Tibial nerve (tissue), 4 donors: ENCODE results near the gene SAMHD1. TPM values are rescaled to one million over a fixed set of nuclear protein-coding genes. Genes with fewer than 3 reads are reported as not detected.

Experiments used
- DNase-seq, 2 donors: peaks; one replicate each; pipeline ENCODE4 v3.0.0-alpha.2; 2019; ENCODE audit warnings: low spot score in 2 of 2
- H3K27ac ChIP-seq, 4 donors: fragments of 200-600 bp; sonication (generic) in 3 of 4; one replicate each; pipeline ENCODE4 v1.5.1; 2017 to 2019; ENCODE audit warnings: mild to moderate bottlenecking in 1 of 4
- H3K27me3 ChIP-seq, 2 donors: fragments of 200-600 bp; sonication (generic) in 1 of 2; one replicate each; pipeline versions ENCODE4 v1.5.1 to v1.6.0; 2017 to 2019
- H3K36me3 ChIP-seq, 3 donors: fragments of 200-600 bp; sonication (generic); one replicate each; pipeline ENCODE4 v1.5.1; 2018 to 2019
- H3K4me1 ChIP-seq, 4 donors: fragments of 200-600 bp; sonication (generic) in 3 of 4; one replicate each; pipeline ENCODE4 v1.5.1; 2017 to 2019
- H3K4me3 ChIP-seq, 4 donors: fragments of 200-600 bp; sonication (generic) in 3 of 4; one replicate each; pipeline ENCODE4 v1.5.1; 2017 to 2019; ENCODE audit warnings: mild to moderate bottlenecking in 1 of 4, moderate library complexity in 1 of 4
- H3K9me3 ChIP-seq, 4 donors: fragments of 200-600 bp; sonication (generic) in 3 of 4; one replicate each; pipeline ENCODE4 v1.5.1; 2017 to 2019
- EP300 ChIP-seq, 2 donors: sonication (generic); formaldehyde crosslinking; IDR thresholded peaks; one replicate each; pipeline ENCODE4 v1.6.1; 2017; ENCODE audit warnings: antibody characterized with exemption in 2 of 2, mild to moderate bottlenecking in 1 of 2
- POLR2A ChIP-seq, 2 donors: fragments of 450-650 bp; IDR thresholded peaks; one replicate each; pipeline ENCODE4 v1.6.1; 2017; ENCODE audit warnings: antibody characterized with exemption in 2 of 2, mild to moderate bottlenecking in 2 of 2, moderate library complexity in 2 of 2
- WGBS, 2 donors: methylation state at CpG; one replicate each; pipeline ENCODE4 v1.1.5; 2018; 5-methylcytosine and 5-hydroxymethylcytosine counted together
- total RNA-seq, 4 donors: library from RNA; depleted of rRNA; stranded (reverse); fragments of >200 nt; gene quantifications; one replicate each; pipeline ENCODE4 v1.1.0, GENCODE V29; 2016
- TF ChIP-seq, protein P1 (sequence below), 5 experiments: fragments of 200-600 bp in 3 of 5; fragments of 450-650 bp in 2 of 5; sonication (generic) in 3 of 5; IDR thresholded peaks; one replicate each; pipeline ENCODE4 v1.5.1; 2016 to 2019; ENCODE audit warnings: antibody characterized with exemption in 5 of 5, mild to moderate bottlenecking in 3 of 5, moderate library complexity in 2 of 5

Gene SAMHD1
- total RNA-seq, 4 donors from 2014 or later = 466 to 595 (median 566) TPM

DNA sequence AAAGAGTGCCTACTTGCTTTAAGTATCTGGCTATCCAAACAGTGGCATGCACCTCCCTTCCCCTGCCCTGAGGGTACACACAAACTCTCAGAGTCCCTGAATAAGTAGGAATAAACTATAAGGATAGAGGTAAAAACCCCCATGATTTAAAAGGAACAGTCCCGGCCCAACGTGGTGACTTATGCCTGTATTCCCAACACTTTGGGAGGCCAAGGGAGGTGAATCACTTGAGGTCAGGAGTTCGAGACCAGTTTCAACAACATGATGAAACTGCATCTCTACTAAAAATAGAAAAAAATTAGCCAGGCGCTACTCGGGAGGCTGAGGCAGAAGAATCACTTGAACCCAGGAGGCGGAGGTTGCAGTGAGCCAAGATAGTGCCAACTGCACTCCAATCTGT lies 22.2 kb downstream of the SAMHD1 start:
- Histone ChIP-seq H3K36me3 (peaks cover 9 to 100% (median 29%) of the 10 kb centered on the region in 3 donors), H3K27ac (peak overlapping the region in 3 of 4 donors; percentile 67 to 99 (median 90)), H3K4me1 (peaks cover 0 to 87% (median 27%) of the 10 kb centered on the region in 4 donors), H3K4me3 (no peak overlapping the region), H3K9me3 (no peaks in the 10 kb centered on the region), H3K27me3 (no peaks in the 10 kb centered on the region)
- TF ChIP-seq, protein P1, sequence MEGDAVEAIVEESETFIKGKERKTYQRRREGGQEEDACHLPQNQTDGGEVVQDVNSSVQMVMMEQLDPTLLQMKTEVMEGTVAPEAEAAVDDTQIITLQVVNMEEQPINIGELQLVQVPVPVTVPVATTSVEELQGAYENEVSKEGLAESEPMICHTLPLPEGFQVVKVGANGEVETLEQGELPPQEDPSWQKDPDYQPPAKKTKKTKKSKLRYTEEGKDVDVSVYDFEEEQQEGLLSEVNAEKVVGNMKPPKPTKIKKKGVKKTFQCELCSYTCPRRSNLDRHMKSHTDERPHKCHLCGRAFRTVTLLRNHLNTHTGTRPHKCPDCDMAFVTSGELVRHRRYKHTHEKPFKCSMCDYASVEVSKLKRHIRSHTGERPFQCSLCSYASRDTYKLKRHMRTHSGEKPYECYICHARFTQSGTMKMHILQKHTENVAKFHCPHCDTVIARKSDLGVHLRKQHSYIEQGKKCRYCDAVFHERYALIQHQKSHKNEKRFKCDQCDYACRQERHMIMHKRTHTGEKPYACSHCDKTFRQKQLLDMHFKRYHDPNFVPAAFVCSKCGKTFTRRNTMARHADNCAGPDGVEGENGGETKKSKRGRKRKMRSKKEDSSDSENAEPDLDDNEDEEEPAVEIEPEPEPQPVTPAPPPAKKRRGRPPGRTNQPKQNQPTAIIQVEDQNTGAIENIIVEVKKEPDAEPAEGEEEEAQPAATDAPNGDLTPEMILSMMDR (IDR thresholded peaks at IDR 0.05) = no peak
- TF ChIP-seq EP300 (IDR thresholded peaks at IDR 0.05) (no peak), POLR2A (IDR thresholded peaks at IDR 0.05) (no peak)
- 68 to 73% methylated on average over 6 of the region's 6 CpGs for WGBS, 2 donors
- no peak for DNase-seq

DNA sequence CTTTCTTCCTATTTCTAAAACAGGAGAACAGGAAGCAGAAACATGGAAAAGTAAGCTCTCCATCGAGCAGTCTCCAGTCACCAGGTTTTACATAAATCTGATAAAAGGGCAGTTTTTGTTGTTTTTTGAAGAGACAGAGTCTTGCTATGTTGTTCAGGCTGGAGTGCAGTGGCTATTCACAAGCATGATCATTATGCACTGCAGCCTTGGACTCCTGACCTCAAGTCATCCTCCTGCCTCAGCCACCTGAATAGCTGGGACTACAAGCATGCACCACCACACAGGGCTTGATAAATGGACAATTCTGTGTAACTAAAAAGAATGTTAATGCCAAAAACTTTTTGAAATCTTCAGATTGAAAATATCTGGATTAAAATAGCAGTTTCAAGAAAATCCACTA lies 23.8 kb downstream of the SAMHD1 start:
- Histone ChIP-seq H3K36me3 (peaks cover 6 to 100% (median 24%) of the 10 kb centered on the region in 3 donors), H3K9me3 (no peaks in the 10 kb centered on the region), H3K4me3 (no peak overlapping the region), H3K27me3 (no peaks in the 10 kb centered on the region), H3K4me1 (peaks cover 0 to 84% (median 23%) of the 10 kb centered on the region in 4 donors), H3K27ac (peak overlapping the region in 2 of 4 donors; percentile 61 to 90)
- no peak for TF ChIP-seq EP300 (IDR thresholded peaks at IDR 0.05)
- TF ChIP-seq POLR2A (IDR thresholded peaks at IDR 0.05) = no peak
- TF ChIP-seq, protein P1 (IDR thresholded peaks at IDR 0.05) = no peak
- DNase-seq = no peak
- WGBS, 2 donors = 54 to 56% methylated on average over 1 of the region's 1 CpG

DNA sequence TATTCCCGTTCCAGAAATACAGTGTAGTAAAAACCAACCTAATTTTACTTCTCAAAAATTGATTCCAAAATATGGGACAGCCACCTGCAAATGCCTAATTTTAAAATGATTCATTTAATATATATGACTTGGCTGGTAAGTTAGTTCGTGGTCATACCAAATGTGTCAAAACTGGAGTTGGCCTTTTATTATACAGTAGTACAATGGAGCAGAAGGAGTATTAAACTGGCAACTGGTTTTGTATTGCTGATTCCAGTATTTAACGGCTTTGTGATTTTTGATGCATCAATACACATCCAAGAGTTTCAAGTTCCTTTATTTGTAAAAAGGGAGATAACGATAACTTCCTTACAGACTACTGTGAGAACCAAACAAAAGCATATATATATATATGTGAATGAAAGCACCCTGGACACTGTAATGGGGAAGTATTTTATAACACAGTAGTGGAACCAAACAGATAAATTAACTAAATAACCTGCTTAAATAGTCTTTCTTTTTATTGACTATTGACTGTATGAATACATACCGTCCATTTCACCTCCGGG lies 24.8 kb downstream of the SAMHD1 start:
- Histone ChIP-seq H3K36me3 (peaks cover 6 to 100% (median 24%) of the 10 kb centered on the region in 3 donors), H3K4me1 (peaks cover 0 to 84% (median 21%) of the 10 kb centered on the region in 4 donors), H3K4me3 (no peak overlapping the region), H3K27ac (peak overlapping the region in 2 of 4 donors; percentile 61 to 90), H3K9me3 (no peaks in the 10 kb centered on the region), H3K27me3 (no peaks in the 10 kb centered on the region)
- TF ChIP-seq EP300 (IDR thresholded peaks at IDR 0.05) = no peak
- no peak for TF ChIP-seq POLR2A (IDR thresholded peaks at IDR 0.05)
- TF ChIP-seq, protein P1 (IDR thresholded peaks at IDR 0.05) = no peak
- 73 to 77% methylated on average over 6 of the region's 6 CpGs for WGBS, 2 donors
- no peak for DNase-seq

DNA sequence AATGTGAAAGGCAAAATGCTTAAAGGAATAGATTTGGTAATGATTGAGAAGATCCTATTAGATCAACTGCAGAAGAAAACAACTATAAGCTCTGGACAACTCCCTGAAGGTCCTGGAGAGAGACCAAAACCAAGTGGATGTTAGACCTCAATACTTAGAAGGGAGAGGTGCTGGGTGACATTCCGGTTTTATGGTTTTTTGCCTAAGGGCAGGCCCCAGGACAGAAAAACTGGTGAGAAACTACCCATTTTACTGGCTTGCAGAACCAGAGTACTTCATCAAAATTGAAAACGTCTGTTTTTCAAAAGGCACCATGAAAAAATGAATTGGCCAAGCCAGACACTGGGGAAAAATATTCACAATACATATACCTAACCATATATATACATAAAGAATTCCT lies 26.3 kb downstream of the SAMHD1 start:
- Histone ChIP-seq H3K27ac (peak overlapping the region in 2 of 4 donors; percentile 24 to 61), H3K4me3 (no peak overlapping the region), H3K4me1 (peaks cover 0 to 74% (median 12%) of the 10 kb centered on the region in 4 donors), H3K36me3 (peaks cover 6 to 100% (median 24%) of the 10 kb centered on the region in 3 donors), H3K9me3 (no peaks in the 10 kb centered on the region), H3K27me3 (no peaks in the 10 kb centered on the region)
- no peak for DNase-seq
- 48 to 67% methylated on average over 2 of the region's 2 CpGs for WGBS, 2 donors
- TF ChIP-seq, protein P1 (IDR thresholded peaks at IDR 0.05) = no peak
- TF ChIP-seq POLR2A (IDR thresholded peaks at IDR 0.05) (no peak), EP300 (IDR thresholded peaks at IDR 0.05) (no peak)

DNA sequence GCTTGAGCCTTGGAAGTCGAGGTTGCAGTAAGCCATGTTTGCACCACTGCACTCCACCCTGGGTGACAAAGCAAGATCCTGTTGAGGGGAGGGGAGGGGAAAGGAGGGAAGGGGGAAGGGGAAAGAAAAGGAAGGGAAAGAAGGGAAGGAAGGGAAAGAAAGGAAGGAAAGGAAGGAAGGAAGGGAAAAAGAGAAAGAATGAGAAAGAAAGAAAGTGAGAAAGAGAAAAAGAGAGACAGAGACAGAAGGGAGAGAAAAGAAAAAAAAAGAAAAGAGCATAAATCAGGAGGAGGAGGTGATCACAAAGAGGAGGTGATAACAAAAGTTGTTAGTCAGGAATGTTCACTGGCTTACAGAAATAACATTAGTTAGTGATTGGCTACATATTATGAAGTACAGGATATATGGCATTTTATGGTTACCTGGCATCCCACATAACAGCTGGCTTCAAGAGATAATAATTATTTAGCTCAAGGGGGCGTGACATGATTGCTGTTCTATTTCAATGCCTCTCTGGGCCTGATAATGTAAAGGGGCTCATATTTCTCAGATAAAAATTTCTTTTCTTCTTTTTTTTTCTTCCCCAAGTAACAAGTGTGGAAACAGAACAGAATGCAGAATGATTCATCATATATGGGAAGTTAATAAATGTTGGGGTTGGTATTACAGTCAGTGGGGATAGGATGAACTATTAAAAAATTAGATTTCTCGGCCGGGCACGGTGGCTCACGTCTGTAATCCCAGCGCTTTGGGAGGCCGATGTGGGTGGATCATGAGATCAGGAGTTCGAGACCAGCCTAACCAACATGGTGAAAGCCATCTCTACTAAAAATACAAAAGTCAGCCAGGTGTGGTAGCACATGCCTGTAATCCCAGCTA lies 27.1 kb downstream of the SAMHD1 start:
- no peaks in the 10 kb centered on the region for H3K27me3 ChIP-seq
- WGBS, 2 donors = 84% methylated on average over 9 of the region's 9 CpGs
- peaks cover 0 to 68% (median 6%) of the 10 kb centered on the region in 4 donors for H3K4me1 ChIP-seq
- H3K9me3 ChIP-seq = no peaks in the 10 kb centered on the region
- peaks cover 6 to 98% (median 24%) of the 10 kb centered on the region in 3 donors for H3K36me3 ChIP-seq
- no peak for DNase-seq
- TF ChIP-seq, protein P1 (IDR thresholded peaks at IDR 0.05) = no peak
- TF ChIP-seq POLR2A (IDR thresholded peaks at IDR 0.05) (no peak), EP300 (IDR thresholded peaks at IDR 0.05) (no peak)
- H3K27ac ChIP-seq = peak overlapping the region in 2 of 4 donors; percentile 48 to 50
- no peak overlapping the region for H3K4me3 ChIP-seq
